DND-41 (cell line): ENCODE data around the gene RALGAPA2.

ENCODE experiments used
- ATAC-seq: fragments of 200-7000 bp; cut with Tn5 transposase; 3 replicates; pipeline ENCODE4 v1.9.1; 2021; ENCODE audit warnings: low read depth; ENCODE audit not compliant: insufficient read depth
- DNase-seq: peaks from one replicate; pipeline ENCODE4 v3.0.0-alpha.2; 2020
- H2AFZ ChIP-seq: 2 replicates; pipeline ENCODE4 v1.6.0; 2012; ENCODE audit warnings: low read depth, low read length
- H3K27ac ChIP-seq: 2 replicates; pipeline ENCODE4 v1.5.1; 2012; ENCODE audit warnings: low read length, inconsistent platforms
- H3K27me3 ChIP-seq: fragments of 200-600 bp; sonication (generic); 2 replicates; pipeline ENCODE4 v1.6.0; 2012; ENCODE audit warnings: low read length, mild to moderate bottlenecking, inconsistent platforms; ENCODE audit not compliant: insufficient read depth, poor library complexity
- H3K36me3 ChIP-seq: 2 replicates; pipeline ENCODE4 v1.5.1; 2012; ENCODE audit warnings: low read length, inconsistent platforms; ENCODE audit not compliant: insufficient read depth
- H3K4me1 ChIP-seq: 2 replicates; pipeline ENCODE4 v1.5.1; 2012; ENCODE audit warnings: mild to moderate bottlenecking, low read length; ENCODE audit not compliant: insufficient read depth
- H3K4me2 ChIP-seq: 2 replicates; pipeline ENCODE4 v1.6.0; 2012; ENCODE audit warnings: mild to moderate bottlenecking, moderate library complexity, low read length, inconsistent platforms; ENCODE audit not compliant: insufficient read depth
- H3K4me3 ChIP-seq, 2 experiments: fragments of 200-600 bp in 1 of 2; shearing (Covaris generic) in 1 of 2; 2 replicates each; pipeline ENCODE4 v1.5.1; 2012 to 2016; ENCODE audit warnings: inconsistent platforms in 2 of 2, low read length in 2 of 2, mild to moderate bottlenecking in 2 of 2, low read depth in 1 of 2, moderate library complexity in 1 of 2
- H3K79me2 ChIP-seq: 2 replicates; pipeline ENCODE4 v1.6.0; 2012; ENCODE audit warnings: low read length, inconsistent platforms; ENCODE audit not compliant: insufficient read depth
- H3K9ac ChIP-seq: 2 replicates; pipeline ENCODE4 v1.6.0; 2012; ENCODE audit warnings: low read depth, mild to moderate bottlenecking, inconsistent platforms, low read length, moderate library complexity
- H3K9me3 ChIP-seq: 2 replicates; pipeline ENCODE4 v1.5.1; 2012; ENCODE audit warnings: low read length, moderate library complexity, mild to moderate bottlenecking, inconsistent platforms; ENCODE audit not compliant: insufficient read depth, severe bottlenecking
- H4K20me1 ChIP-seq: 2 replicates; pipeline ENCODE4 v1.6.0; 2012; ENCODE audit warnings: low read length; ENCODE audit not compliant: insufficient read depth
- CTCF ChIP-seq: IDR thresholded peaks from 2 replicates; pipeline ENCODE4 v1.5.1; 2012; ENCODE audit warnings: borderline replicate concordance, low read length, moderate library complexity, mild to moderate bottlenecking; ENCODE audit not compliant: poor library complexity, severe bottlenecking; ENCODE audit errors: extremely low read depth
- EZH2 ChIP-seq: IDR thresholded peaks from 3 replicates; pipeline ENCODE4 v1.6.1; 2012; ENCODE audit warnings: borderline replicate concordance, low read depth, mild to moderate bottlenecking, moderate library complexity, low read length, inconsistent platforms; ENCODE audit not compliant: severe bottlenecking

The RALGAPA2 gene

GRCh38 chr20:20499439-20499838 is 213.0 kb downstream of the RALGAPA2 start:
- H3K9ac ChIP-seq: no peak overlapping the region
- no peak overlapping the region for H3K4me3 ChIP-seq
- H3K4me1 ChIP-seq: no peaks in the 10 kb centered on the region
- DNase-seq: no peak
- H3K79me2 ChIP-seq: no peaks in the 10 kb centered on the region
- H3K27ac ChIP-seq: no peak overlapping the region
- TF ChIP-seq CTCF (no peak), EZH2 (no peak)
- no peak for ATAC-seq
- H4K20me1 ChIP-seq: no peaks in the 10 kb centered on the region
- no peak overlapping the region for H3K4me2 ChIP-seq
- no peaks in the 10 kb centered on the region for H3K9me3 ChIP-seq
- H3K27me3 ChIP-seq: no peaks in the 10 kb centered on the region
- H2AFZ ChIP-seq: no peak overlapping the region
- peaks cover 40% of the 10 kb centered on the region for H3K36me3 ChIP-seq

- Histone ChIP-seq H3K4me3 (no peak overlapping the region), H3K36me3 (peaks cover 41% of the 10 kb centered on the region), H3K27ac (no peak overlapping the region), H2AFZ (no peak overlapping the region), H4K20me1 (no peaks in the 10 kb centered on the region), H3K4me2 (no peak overlapping the region), H3K9me3 (no peaks in the 10 kb centered on the region), H3K79me2 (no peaks in the 10 kb centered on the region), H3K27me3 (no peaks in the 10 kb centered on the region), H3K9ac (no peak overlapping the region), H3K4me1 (no peaks in the 10 kb centered on the region)
- no peak for TF ChIP-seq CTCF
- no peak for TF ChIP-seq EZH2
- no peak for DNase-seq
- ATAC-seq: no peak
Observed at GRCh38 chr20:20498076-20498861, 214.2 kb downstream of the RALGAPA2 start.

GRCh38 chr20:20497242-20497978 is 215.0 kb downstream of the RALGAPA2 start:
- Histone ChIP-seq H3K79me2 (no peaks in the 10 kb centered on the region), H4K20me1 (no peaks in the 10 kb centered on the region), H3K4me3 (no peak overlapping the region), H2AFZ (no peak overlapping the region), H3K4me1 (no peaks in the 10 kb centered on the region), H3K27me3 (no peaks in the 10 kb centered on the region), H3K27ac (no peak overlapping the region), H3K4me2 (no peak overlapping the region), H3K9ac (no peak overlapping the region), H3K9me3 (no peaks in the 10 kb centered on the region), H3K36me3 (peaks cover 33% of the 10 kb centered on the region)
- DNase-seq (no peak), ATAC-seq (no peak)
- TF ChIP-seq EZH2 (no peak), CTCF (no peak)
